ENCODE measurements around the gene APOBR. TPM values are rescaled to one million over a fixed set of nuclear protein-coding genes. Genes with fewer than 3 reads are reported as not detected.

APOBR gene
- total RNA-seq, 2 experiments from 2014 or later: 5.5 TPM

DNA sequence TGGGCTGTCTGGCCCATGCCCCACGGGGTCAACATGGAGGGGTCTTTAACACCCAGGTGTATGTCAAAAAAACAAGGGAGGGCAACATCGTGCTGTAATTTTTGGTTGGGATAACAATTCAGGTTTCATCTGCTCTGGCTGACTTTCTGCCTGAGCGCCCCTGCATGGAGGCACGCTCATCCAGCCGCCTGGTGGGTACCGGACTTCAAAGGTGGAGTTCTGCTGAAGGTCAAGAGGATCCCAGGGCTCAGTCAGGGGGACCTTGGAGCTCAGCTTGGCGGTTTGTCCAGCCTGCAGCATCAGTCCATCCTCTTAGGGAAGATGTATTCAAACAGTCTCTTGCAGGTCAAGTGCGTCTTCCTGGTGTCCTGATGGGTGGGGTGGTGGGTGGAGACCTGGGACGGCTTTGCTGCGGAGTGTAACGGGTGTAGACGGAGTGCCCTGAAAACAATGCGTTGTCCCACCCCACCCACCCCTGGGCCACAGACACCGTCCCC is 53.9 kb downstream of the APOBR start:
- no peak overlapping the region for H3K27ac Mint-ChIP-seq
- no peaks in the 10 kb centered on the region for H3K9me3 Mint-ChIP-seq
- H3K4me1 Mint-ChIP-seq (ENCODE audit: low read depth): peaks cover 10% of the 10 kb centered on the region
- DNase-seq (no peak), ATAC-seq (no peak)
- H3K4me3 Mint-ChIP-seq: no peak overlapping the region
- TF ChIP-seq, protein P1, sequence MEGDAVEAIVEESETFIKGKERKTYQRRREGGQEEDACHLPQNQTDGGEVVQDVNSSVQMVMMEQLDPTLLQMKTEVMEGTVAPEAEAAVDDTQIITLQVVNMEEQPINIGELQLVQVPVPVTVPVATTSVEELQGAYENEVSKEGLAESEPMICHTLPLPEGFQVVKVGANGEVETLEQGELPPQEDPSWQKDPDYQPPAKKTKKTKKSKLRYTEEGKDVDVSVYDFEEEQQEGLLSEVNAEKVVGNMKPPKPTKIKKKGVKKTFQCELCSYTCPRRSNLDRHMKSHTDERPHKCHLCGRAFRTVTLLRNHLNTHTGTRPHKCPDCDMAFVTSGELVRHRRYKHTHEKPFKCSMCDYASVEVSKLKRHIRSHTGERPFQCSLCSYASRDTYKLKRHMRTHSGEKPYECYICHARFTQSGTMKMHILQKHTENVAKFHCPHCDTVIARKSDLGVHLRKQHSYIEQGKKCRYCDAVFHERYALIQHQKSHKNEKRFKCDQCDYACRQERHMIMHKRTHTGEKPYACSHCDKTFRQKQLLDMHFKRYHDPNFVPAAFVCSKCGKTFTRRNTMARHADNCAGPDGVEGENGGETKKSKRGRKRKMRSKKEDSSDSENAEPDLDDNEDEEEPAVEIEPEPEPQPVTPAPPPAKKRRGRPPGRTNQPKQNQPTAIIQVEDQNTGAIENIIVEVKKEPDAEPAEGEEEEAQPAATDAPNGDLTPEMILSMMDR (IDR thresholded peaks at IDR 0.05): no peak
- intact Hi-C loops (cut with micrococcal nuclease): no loop called here
- no peaks in the 10 kb centered on the region for H3K36me3 Mint-ChIP-seq (ENCODE audit: low read depth)
- ChIA-PET POLR2A (no interaction called here), CTCF (interaction anchor here (1.7 kb wide), 1 partner anchor 15 kb away, joined by 4 read pairs; no protein-coding TSS in a partner anchor)
- no peaks in the 10 kb centered on the region for H3K27me3 Mint-ChIP-seq

Other genes starting within 250 kb of the APOBR start
- gene SBK1, start 202.1 kb upstream of the APOBR start, total RNA-seq: 10 to 100 TPM; 35.3 to 35.9 TPM
- gene NPIPB6, start 131.1 kb upstream of the APOBR start, total RNA-seq: under 1 TPM in 1 of 2 experiments, not detected in 1; 0.52 TPM
- 10 to 100 TPM; 25.0 to 56.5 TPM for gene EIF3CL, start 90.8 kb upstream of the APOBR start, total RNA-seq
- not detected for gene NPIPB7, start 22.3 kb upstream of the APOBR start, total RNA-seq
- 10 to 100 TPM; 24.2 to 30.2 TPM for gene CLN3, start 2.6 kb upstream of the APOBR start, total RNA-seq
- gene IL27, start 12.2 kb downstream of the APOBR start, total RNA-seq: not detected
- gene NUPR1, start 44.3 kb downstream of the APOBR start, total RNA-seq: not detected
- gene SGF29, start 59.3 kb downstream of the APOBR start, total RNA-seq: 10 to 100 TPM; 25.0 TPM
- 1 to 10 TPM in 1 of 2 experiments, under 1 TPM in 1; 0.81 to 1.0 TPM for gene SULT1A2, start 102.4 kb downstream of the APOBR start, total RNA-seq
- gene SULT1A1, start 115.4 kb downstream of the APOBR start, total RNA-seq: 10 to 100 TPM; 15.6 to 17.4 TPM
- gene NPIPB8, start 143.4 kb downstream of the APOBR start, total RNA-seq: not detected
- 100 to 1,000 TPM; 837 to 851 TPM for gene EIF3C, start 216.8 kb downstream of the APOBR start, total RNA-seq